Hepatocyte (in vitro differentiated cells): Measurements from ENCODE around the gene NUBPL.

Experiments used
- CTCF ChIP-seq: fragments of 200-600 bp; sonication (generic); IDR thresholded peaks from 2 replicates; pipeline ENCODE4 v1.5.1; 2016; ENCODE audit warnings: antibody characterized with exemption, mild to moderate bottlenecking; ENCODE audit not compliant: poor library complexity
- EZH2 ChIP-seq: fragments of 200-600 bp; sonication (generic); IDR thresholded peaks from 2 replicates; pipeline ENCODE4 v1.6.1; 2016; ENCODE audit warnings: antibody characterized with exemption, mild to moderate bottlenecking, borderline replicate concordance
- EZH2phosphoT487 ChIP-seq: fragments of 200-600 bp; sonication (generic); IDR thresholded peaks from one replicate; pipeline ENCODE4 v1.6.1; 2018; ENCODE audit warnings: antibody characterized with exemption, mild to moderate bottlenecking, low read depth, moderate library complexity; ENCODE audit not compliant: unreplicated experiment, severe bottlenecking

GRCh38 chr14:31543969-31544799, 17.0 kb upstream of the NUBPL start:
- TF ChIP-seq EZH2, result no peak
- peak; percentile 28 for TF ChIP-seq CTCF
- TF ChIP-seq EZH2phosphoT487, result no peak
